Sciatic nerve (tissue), 2 donors: ENCODE results near the gene MLH3. TPM values are rescaled to one million over a fixed set of nuclear protein-coding genes. Genes with fewer than 3 reads are reported as not detected.

Experiments
- ATAC-seq: fragments of 200-7000 bp; cut with Tn5 transposase; one replicate; pipeline ENCODE4 v1.9.1; 2020; ENCODE audit warnings: mild to moderate bottlenecking, moderate library complexity
- DNase-seq: peaks from one replicate; pipeline ENCODE4 v3.0.0-alpha.2; 2020; ENCODE audit warnings: low spot score
- intact Hi-C: fragments of 100-400 bp; cut with DNase I; formaldehyde crosslinking; loops from one replicate; pipeline ENCODE4 v1.14.2; 2022
- total RNA-seq: library from RNA; stranded (reverse); fragmentation: NEBNext Ultra II Directional; extraction: Animal tissue kit (Norgen Biotek cat#: 25700); gene quantifications from one replicate; pipeline ENCODE4 v1.2.1, GENCODE V29; 2021
- donor health status: DM: no; HTN: no; CAD: no.
- donor health status: DM: no; HTN: no; CAD: no.

MLH3 gene
- total RNA-seq, 1 donor from 2014 or later: 46.6 TPM

DNA sequence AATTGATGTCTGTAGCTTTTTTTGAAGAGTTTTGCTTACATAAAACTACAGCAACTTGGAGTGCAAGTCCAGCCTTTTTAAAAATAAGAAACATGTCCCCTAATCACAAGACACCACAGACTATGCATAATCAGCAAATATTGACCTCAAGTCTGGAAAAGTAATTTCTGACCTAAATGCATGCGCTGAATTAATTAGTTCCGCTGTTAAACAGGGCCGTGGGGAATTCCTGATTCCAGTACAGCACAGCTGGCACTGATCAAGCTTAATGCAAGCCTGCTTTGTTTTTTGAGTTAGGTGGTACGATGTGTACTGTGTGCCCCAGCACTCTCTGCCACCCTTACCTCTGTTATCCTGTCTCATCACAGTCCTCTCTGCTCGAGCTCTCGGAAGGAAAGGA lies 9.2 kb downstream of the MLH3 start:
- DNase-seq (no peak), ATAC-seq (no peak)
- intact Hi-C loops: no loop called here

DNA sequence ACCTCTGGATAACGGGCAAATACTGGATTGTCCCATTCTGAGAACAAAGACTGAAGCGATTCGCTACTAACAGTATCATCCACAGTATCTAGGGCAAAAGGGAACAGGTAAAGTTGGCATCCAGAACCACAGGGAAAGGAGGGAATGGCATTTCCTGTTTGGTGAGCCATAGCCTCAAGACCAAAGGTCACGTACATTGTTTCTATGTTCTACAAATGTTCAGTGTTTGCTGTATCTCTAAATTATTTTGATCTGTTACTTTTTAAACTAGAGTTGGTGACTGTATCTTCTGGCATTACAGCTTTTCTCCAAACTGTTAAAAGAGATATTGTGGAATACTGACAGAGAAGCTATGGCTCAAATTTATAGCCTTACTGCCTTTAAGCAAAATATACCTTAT lies 9.7 kb downstream of the MLH3 start:
- intact Hi-C loops: no loop called here
- ATAC-seq (no peak), DNase-seq (no peak)

DNA sequence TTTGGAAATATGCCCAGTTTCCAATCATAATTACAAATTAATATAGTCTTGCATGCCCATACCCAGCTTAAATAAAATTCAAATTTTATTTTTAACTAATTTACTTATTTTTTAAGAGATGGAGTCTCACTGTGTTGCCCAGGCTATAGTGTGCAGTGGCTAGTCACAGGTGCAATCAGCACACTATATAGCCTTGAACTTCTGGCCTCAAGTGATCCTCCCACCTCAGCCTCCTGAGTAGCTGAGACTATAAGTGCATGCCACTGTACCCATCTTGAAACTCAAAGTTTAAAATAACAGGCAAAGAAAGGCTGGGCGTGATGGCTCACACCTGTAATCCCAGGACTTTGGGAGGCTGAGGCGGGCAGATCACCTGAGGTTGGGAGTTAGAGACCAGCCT lies 10.3 kb downstream of the MLH3 start:
- ATAC-seq (no peak), DNase-seq (no peak)
- intact Hi-C loops: no loop called here

DNA sequence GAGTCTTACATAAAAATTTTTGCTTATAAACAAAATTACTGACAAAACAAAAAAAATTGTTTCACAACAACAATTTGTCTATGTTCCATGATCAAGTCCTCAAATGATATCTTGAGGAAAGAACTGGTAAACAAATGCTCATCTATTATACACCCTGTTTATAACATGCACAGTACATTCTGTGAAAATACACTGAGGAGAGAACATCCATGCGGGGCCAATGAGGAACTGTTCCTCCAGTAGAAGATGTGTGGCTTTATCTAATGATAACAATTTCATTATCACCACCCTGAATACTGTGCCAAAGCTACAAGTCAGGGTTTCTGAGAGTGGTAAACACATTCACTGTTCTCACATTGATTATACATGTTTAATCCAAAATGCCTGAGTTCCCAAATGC lies 10.8 kb downstream of the MLH3 start:
- ATAC-seq: no peak
- no peak for DNase-seq
- intact Hi-C loops: no loop called here

DNA sequence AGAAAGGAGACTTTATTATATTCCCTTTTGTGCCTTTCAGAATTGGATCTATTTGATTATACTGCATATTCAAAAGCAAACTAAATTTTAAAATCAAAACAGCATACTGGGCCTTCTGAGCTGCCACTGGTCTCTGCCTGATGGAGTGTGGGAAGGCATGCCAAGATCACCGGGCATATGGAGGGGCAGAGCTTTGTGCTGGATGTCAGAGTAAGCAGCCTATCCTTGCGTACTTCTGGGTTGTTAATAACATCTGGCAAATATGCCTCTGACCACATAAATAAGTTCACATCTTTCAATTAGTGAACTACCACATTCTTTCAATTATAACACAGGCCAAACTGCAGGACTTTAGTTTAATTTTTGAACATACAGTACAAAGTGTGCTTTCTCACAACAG lies 18.3 kb downstream of the MLH3 start:
- intact Hi-C loops: no loop called here
- no peak for DNase-seq
- no peak for ATAC-seq

DNA sequence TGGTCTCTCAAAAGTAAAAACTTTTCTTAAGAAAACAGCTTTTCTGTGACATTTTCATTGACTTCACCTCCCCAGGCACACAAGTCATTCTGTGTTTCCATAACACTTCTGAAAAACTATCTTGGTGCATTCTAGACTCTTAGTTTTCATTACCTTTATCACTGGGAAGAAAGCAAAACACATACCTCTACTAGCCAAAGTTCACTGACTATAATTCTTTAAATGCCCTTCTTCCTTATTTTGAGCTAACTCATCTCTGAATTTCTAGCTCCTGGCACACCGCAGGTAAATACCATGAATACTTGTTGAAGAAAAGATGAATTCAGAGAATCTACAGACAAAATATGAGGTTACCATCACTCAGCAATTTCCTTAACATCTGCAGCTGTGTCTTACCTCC lies 21.1 kb downstream of the MLH3 start:
- ATAC-seq (no peak), DNase-seq (no peak)
- intact Hi-C loops: no loop called here

DNA sequence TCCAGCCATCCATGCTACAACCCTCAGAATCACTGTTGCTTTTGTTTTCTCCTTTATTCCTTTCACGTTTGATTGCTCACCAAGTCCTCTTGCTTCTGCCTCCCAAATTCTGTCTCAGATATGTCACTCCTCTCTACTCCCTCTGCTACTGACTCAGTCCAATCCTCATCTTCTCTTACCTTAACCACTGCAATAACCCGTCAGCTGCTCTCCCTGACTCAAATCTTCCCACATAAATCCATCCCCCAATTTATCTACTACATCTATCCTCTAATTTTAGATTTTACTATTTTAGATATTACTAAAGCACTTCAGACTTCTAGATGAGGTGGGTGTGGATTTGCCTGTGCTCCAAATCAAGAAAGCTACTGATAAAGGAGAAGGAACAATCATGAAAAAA lies 25.4 kb downstream of the MLH3 start:
- DNase-seq (no peak), ATAC-seq (no peak)
- intact Hi-C loops: no loop called here

DNA sequence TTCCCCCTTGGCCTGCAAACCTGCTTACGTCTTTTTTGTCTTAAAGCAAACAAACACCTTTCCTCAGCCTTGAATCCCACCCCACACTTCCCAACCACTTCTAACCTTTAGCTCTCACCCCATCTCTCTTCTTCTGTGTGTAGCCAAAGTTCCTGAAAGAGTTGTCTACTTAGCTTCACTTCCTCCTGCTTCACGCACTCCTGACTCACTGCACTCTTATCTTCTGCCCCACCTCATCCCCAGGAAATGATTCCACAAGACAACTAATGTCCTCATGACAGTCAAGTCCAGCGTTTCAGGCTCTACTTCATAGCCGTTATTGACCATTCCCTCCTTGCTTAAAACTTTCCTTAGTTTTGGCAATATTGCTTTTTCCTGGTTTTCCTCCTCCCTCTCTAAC lies 26.2 kb downstream of the MLH3 start:
- ATAC-seq: no peak
- intact Hi-C loops: no loop called here

DNA sequence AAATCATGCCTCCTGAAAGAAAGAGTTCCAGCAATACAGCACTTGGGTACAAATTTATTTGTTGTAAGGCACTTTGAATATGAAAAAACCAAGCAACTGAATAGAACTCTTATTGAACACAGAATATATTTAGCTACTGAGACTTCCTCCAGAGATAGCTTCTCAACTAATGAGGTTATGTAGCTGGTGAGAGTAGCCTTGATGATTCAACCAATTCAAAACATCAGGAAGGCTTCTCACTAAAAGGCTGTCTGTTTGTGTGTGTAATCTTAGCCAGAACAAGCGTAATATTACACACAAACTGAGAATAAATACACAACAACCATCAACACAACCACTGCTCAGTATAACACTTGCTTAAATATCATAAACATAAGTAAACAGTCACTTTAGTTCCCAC lies 28.2 kb downstream of the MLH3 start:
- no peak for ATAC-seq
- no peak for DNase-seq
- intact Hi-C loops: no loop called here

More for the DNA sequence above, 26.2 kb downstream of the MLH3 start:
- DNase-seq: no peak

DNA sequence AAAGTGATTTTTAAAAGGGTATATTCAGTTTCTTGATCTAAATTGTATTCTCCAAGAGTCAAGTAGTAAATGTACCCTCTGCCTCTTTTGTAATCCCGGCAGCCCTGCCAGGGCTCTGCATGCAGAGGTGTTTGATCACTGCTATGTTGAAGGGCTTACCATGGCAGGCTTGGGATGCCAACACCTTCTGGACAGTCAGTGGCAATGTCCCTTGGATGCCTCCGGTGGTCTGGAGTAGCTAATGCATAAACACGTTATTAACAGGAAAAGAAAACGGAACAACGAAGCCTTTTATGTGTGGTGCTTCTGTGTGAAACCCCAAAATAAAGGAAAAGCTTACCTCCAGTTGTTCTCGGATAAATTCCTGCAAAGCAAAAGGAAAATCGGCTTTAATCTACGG lies 28.6 kb downstream of the MLH3 start:
- intact Hi-C loops: no loop called here
- DNase-seq (no peak), ATAC-seq (no peak)

DNA sequence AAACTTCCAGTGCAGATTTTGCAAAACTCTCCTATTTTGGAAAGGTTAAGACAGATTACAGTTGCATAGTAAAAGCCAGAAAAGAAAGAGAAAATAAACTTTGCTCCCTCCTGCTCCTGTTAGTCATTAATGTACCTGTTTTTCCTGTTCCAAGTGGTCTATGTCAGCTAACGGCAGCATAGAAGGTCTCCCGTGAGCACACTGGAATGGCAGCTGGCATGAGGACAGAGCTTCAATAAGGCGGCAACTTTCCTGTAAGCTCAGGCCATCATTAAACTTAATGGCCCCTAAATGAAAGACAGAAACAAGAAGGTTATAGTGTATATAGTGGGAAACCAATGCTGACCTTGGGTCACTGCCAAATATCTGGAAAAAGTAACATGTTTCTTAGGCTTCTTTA lies 32.6 kb downstream of the MLH3 start:
- no peak for DNase-seq
- intact Hi-C loops: no loop called here
- ATAC-seq: no peak

DNA sequence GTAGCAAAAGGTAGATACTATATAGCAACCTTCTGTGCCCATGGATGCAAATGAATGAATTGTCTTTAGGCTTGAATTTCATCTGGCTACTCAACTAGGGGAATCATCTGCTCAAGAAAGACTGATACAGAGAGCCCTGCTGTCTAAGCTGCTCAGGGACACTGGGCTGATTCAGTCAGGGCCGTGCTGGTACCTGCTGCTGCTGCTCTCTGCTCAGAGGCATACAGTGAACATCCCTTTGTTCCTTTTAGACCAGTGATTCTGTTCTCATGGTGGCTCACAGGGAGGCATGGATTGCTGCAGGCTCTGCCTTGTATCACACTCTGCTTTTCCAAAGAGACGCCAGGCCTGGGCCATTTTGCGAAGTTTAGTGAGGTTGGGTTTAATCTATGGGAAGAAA lies 34.5 kb downstream of the MLH3 start:
- intact Hi-C loops: no loop called here
- no peak for ATAC-seq
- no peak for DNase-seq

DNA sequence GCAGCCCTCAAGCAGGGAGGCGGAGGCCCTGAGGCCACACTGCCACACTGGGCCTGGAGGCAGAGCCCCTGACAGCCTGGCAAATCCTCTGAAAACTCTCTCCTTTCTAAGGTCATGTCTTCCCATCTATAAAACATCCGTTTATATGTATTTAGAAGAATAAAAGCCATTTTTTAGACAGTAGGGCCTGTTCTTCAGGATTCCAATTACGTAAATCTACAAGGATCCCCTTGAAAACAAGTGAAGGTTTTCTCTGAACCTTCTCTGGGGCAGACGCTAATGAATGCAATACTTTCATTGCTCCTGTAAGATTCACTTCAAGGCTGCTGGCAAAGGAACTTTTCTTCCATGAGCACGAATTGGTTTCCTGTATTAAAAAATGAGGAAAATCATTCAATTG lies 35.8 kb downstream of the MLH3 start:
- intact Hi-C loops: no loop called here
- DNase-seq: no peak
- no peak for ATAC-seq

DNA sequence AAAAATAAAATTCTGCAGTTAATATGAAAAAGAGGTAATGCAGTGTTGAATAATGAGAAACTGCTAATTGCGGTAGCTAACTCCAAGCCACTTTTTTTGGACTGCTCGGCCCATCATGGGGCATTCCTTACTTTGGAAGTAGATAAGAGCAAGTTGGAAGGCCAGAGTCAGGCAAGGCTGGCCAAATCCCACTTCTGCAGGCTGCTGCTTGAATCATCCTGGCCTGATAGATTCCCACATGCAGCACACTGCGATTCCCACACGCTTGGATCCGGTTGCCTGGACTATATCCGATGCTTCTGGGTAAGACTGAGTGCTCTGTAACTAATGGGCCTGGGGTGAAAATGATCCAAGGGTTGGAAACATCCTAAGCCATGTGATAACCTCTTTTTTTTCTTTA lies 38.0 kb downstream of the MLH3 start:
- peak; percentile 46 for ATAC-seq

DNA sequence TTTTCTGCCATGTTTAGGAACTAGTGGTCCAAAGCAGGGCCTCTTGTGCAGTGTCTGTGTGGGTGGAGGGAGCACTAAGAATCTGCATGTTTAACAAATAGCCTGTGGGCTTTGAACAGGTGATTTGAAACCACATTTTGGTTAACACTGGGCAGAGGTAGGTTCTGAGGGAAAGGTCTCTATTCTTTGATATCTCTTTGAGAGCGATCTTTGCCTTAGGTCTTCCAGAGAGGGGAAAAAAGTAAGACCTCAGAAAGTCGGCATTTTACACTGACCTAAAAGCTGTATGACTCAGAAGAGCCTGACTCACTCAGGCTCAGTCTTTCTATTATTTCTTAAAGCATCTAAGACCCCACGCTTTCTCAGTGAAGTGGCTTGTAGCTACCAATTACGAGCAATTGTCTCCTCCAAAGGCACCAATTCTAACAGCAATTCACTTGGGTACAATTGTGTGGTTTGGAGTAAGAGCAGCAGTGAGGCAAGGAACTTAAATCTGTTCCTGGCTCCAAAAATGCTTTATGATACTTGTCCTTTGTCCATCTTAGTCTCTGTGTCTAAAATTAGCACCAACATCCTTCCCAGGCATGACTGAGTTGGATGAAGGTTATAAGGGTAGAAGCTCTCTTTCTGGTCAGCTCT lies 39.8 kb downstream of the MLH3 start:
- intact Hi-C loops: no loop called here
- peak; percentile 77 for ATAC-seq

More for the DNA sequence above, 38.0 kb downstream of the MLH3 start:
- intact Hi-C loops: no loop called here
- no peak for DNase-seq

DNA sequence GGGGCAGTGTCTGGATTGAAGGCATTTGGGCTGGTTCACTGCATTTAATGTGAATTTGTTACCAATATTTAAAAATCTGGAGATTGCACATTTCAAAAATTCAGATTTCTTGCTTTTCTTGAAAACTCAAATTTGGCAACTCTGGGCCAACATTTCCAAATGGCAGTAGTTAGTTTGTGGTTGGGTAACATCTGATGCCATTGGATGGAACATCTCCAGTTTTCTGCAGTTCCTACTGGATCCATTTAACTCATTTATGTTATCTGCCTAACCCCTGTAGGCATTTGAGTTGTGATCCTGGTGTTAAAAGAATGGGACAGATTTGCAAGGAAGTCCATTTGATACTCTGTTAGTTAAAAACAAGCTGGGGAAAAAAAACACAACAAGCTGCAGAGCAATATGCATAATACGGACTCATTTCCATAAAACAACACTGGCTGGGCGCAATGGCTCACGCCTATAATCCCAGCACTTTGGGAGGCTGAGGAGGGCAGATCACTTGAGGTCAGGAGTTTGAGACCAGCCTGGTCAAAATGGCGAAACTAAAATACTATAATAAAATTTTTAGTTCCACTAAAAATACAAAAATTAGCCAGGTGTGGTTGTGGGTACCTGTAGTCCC lies 40.7 kb downstream of the MLH3 start:
- DNase-seq (no peak), ATAC-seq (no peak)
- intact Hi-C loops: no loop called here

More for the DNA sequence above, 39.8 kb downstream of the MLH3 start:
- DNase-seq: no peak

DNA sequence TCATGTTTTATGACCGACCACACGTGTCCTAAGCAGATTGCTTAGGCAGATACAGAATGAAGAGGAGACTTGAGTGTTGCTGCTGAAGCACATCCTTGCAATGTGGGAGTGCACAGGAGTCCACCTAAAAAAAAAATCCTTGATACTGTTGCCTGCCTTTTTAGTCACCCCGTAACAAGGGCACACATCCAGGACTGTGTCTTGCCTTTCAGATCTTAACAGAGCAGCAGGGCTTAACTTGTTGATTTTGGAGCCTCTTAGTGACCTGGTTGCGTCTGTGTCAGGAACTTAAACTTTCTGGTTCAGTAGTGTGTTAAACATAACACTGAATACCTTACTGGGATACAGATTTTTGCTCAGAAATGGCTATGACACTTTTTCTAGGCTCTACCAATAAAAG lies 42.1 kb downstream of the MLH3 start:
- DNase-seq (no peak), ATAC-seq (no peak)
- intact Hi-C loops: no loop called here

DNA sequence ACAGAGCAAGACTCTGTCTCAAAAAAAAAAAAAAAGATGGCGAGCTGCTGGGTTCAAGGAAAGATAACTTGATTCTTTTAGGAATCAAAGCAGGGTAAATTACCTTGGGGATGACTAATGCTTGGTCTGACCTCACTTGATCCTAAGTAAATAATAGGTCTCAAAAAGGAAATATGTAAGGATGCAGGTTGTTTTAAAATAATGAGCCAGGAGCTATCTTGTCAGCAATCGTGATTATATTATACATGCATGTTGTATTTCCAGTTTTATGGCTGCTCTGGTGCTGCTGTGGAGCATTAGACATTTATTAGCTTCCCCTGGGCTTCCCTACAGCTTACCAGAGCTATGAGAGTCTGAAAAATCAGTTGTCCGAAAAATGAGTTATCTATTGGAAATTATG lies 45.9 kb downstream of the MLH3 start:
- intact Hi-C loops: no loop called here
- DNase-seq (no peak), ATAC-seq (no peak)

DNA sequence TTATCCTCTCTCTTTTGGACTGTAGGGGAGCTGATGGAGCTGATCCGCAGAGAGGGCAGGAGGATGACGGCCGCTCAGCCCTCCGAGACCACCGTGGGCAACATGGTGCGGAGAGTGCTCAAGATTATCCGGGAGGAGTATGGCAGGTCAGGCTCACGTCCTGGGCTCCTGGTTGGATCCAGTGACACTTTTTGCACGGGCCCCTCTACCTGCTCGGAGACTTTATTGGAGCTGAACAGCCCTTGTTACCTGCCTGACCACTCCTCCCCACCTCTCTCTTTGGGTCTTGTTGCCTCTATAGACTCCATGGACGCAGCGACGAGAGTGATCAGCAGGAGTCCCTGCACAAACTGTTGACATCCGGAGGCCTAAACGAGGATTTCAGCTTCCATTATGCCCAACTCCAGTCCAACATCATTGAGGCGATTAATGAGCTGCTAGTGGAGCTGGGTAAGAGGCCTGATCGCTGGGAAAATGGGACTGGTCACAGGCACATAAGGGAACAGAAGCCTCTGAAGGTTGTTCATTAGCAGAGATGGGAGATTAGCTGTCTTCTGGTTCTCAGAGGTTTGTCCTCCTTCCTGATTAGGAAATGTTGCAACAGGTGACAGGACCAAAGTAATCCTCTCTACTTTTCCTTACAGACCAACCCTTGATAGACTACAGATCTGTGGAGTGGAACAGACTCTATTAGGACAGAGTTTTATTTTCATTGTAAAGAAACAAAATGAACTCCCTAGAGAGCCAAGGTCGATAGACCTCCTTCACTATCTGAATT lies 47.8 kb downstream of the MLH3 start:
- peak; percentile 59 for DNase-seq
- intact Hi-C loops: no loop called here
- ATAC-seq: peak; percentile 26

DNA sequence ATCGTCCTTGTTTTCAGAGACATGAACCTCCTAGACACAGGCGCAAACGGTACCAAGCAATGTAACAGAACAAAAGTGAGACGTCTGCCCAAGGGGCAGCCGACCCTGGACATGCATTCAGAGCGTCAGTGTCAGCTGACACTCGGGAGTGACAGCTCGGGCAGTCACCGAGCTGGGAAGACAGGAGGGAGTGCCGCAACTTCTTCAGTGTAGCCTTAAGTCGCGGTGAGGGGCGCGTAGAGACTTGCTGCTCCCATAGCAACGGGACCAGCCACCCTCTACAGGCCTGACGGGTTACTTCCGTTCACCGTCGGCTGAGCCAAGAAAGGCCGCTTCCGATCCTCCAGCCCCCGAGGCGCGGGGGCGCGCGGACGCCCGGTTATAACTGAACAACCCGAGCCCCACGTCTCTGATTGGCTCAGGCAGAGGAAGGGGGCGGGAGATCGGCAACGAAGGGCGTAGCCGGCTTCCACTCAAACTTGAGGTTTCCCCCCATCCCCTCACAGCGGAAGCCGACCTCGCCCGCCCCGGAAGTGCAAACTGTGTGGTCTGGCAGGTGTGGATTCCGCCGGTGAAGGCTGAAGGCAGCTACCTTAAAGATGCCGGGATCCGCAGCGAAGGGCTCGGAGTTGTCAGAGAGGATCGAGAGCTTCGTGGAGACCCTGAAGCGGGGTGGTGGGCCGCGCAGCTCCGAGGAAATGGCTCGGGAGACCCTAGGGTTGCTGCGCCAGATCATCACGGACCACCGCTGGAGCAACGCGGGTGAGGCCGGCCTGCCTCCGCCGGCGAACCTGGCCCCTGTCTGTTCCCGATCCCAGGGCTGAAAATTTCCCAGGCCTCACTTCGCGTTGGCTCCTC lies 48.6 kb downstream of the MLH3 start, which contains the start of gene EIF2B2:
TSS of gene EIF2B2 (plus strand) at position 530 of the 858 bp plus-strand sequence. CDS start at position 600, 70 bp downstream.
- DNase-seq (peak; percentile 98), ATAC-seq (peak; percentile 100)
- intact Hi-C loops: no loop called here
